ENCODE results near the gene RNF208.
A peak's percentile ranks its signal among the peaks of the same experiment; 100 is the strongest.

DNA sequence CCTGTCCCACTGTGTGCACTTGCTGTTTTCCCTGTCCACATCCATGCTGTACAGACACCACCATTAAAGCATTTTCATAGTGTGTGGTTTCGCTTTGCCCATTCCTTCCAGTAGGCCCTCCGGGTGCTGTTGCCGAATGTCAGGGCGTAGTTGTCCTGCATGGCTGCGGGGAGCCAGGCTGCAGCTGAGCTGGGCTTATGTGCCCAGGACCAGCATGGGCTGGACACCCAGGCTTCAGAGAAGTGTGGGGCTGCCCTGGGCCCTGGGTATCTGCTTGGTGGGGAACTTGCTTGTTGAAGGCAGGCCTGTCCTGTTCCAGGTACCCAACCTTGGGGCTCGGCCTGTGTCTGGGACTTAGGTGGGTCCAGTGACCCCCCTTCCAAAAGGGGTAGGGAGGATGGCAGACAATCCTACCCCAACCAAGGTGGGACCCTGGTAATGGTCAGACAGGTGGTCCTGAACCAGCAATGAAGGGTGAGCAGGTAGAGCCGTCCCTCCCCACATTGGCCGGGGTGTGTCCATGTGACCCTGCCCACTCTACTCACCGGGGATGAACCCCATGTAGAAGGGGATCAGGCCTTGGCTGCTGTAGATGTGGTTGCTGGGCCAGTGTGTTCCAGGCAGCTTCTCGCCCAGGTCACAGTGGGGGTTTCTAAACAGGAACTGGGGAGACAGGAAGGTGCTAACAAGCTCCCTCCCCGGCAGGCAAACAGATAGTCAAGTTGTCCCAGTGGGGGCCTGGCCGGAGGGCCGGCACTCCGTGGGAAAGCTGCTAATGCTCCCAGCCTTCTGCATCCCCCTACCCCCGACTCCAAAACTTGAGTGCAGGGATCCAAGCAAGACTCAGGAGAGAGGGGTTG, 21.8 kb upstream of the RNF208 start:
- TF ChIP-seq, protein P1, sequence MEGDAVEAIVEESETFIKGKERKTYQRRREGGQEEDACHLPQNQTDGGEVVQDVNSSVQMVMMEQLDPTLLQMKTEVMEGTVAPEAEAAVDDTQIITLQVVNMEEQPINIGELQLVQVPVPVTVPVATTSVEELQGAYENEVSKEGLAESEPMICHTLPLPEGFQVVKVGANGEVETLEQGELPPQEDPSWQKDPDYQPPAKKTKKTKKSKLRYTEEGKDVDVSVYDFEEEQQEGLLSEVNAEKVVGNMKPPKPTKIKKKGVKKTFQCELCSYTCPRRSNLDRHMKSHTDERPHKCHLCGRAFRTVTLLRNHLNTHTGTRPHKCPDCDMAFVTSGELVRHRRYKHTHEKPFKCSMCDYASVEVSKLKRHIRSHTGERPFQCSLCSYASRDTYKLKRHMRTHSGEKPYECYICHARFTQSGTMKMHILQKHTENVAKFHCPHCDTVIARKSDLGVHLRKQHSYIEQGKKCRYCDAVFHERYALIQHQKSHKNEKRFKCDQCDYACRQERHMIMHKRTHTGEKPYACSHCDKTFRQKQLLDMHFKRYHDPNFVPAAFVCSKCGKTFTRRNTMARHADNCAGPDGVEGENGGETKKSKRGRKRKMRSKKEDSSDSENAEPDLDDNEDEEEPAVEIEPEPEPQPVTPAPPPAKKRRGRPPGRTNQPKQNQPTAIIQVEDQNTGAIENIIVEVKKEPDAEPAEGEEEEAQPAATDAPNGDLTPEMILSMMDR (IDR thresholded peaks at IDR 0.05) = no peak
- TF ChIP-seq POLR2AphosphoS5 (IDR thresholded peaks at IDR 0.05) (peak in 1 of 2 donors; percentile 19), POLR2A (IDR thresholded peaks at IDR 0.05; ENCODE audit: low read depth) (no peak)

All from esophagus muscularis mucosa (tissue), 3 donors.